Thyroid gland (tissue), 4 donors: Measurements from ENCODE around the gene RHBDD1. TPM values are rescaled to one million over a fixed set of nuclear protein-coding genes. Genes with fewer than 3 reads are reported as not detected.

Source experiments
- DNase-seq, 2 donors: peaks; one replicate each; pipeline ENCODE4 v3.0.0-alpha.2; 2019
- H3K27ac ChIP-seq, 3 donors: fragments of 200-600 bp; sonication (generic); 1 replicate in 2 of 3; 2 replicates in 1 of 3; pipeline ENCODE4 v1.5.1; 2016 to 2019; ENCODE audit warnings: mild to moderate bottlenecking in 1 of 3, moderate library complexity in 1 of 3
- H3K27me3 ChIP-seq: fragments of 200-600 bp; sonication (generic); one replicate; pipeline ENCODE4 v1.5.1; 2019
- H3K36me3 ChIP-seq, 2 donors: fragments of 200-600 bp; sonication (generic); one replicate each; pipeline ENCODE4 v1.5.1; 2016 to 2019
- H3K4me1 ChIP-seq, 2 donors: fragments of 200-600 bp; sonication (generic); one replicate each; pipeline ENCODE4 v1.5.1; 2017 to 2019
- H3K4me3 ChIP-seq, 3 donors: fragments of 200-600 bp; sonication (generic); replicated peaks in 1 of 3; 1 replicate in 2 of 3; 2 replicates in 1 of 3; pipeline ENCODE4 v1.5.1; 2016; ENCODE audit warnings: mild to moderate bottlenecking in 1 of 3
- H3K9me3 ChIP-seq: fragments of 200-600 bp; sonication (generic); one replicate; pipeline ENCODE4 v1.5.1; 2017
- POLR2A ChIP-seq, 2 donors: fragments of 450-650 bp; IDR thresholded peaks; one replicate each; pipeline ENCODE4 v1.6.1; 2017; ENCODE audit warnings: antibody characterized with exemption in 2 of 2, mild to moderate bottlenecking in 2 of 2, moderate library complexity in 1 of 2
- WGBS, 2 donors: methylation state at CpG; one replicate each; pipeline ENCODE4 v1.1.5; 2017; 5-methylcytosine and 5-hydroxymethylcytosine counted together
- intact Hi-C: fragments of 100-400 bp; cut with DNase I; formaldehyde crosslinking; loops from one replicate; pipeline ENCODE4 v1.15.1; 2023
- total RNA-seq, 4 donors: library from RNA; depleted of rRNA; stranded (reverse); fragments of >200 nt; gene quantifications; one replicate each; pipeline ENCODE4 v1.2.3, GENCODE V29; 2016
- TF ChIP-seq, protein P1 (sequence below), 6 experiments: fragments of 200-600 bp in 3 of 6; fragments of 450-650 bp in 3 of 6; sonication (generic) in 3 of 6; IDR thresholded peaks; one replicate each; pipeline ENCODE4 v1.5.1; 2016 to 2019; ENCODE audit warnings: antibody characterized with exemption in 6 of 6, mild to moderate bottlenecking in 2 of 6, inconsistent platforms in 1 of 6, moderate library complexity in 1 of 6

Gene RHBDD1
- total RNA-seq, 4 donors from 2014 or later, result 17.2 to 36.5 (median 26.2) TPM

DNA sequence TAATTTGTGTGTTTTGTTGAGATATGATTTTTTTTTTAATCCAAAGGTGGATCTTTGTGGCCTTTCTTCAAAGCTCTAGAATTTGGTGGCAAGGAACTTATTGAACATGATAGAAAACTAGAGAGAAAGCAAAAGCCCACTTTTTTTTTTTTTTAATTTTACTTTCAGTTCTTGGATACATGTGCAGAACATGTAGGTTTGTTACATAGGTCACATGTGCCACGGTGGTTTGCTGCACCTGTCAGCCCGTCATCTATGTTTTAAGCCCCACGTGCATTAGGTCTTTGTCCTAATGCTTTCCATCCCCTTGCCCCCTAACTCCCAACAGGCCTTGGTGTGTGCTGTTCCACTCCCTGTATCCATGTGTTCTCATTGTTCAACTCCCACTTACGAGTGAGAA lies 135.9 kb downstream of the RHBDD1 start:
- Histone ChIP-seq H3K4me1 (no peaks in the 10 kb centered on the region), H3K4me3 (no peak overlapping the region), H3K27me3 (no peaks in the 10 kb centered on the region), H3K36me3 (no peaks in the 10 kb centered on the region), H3K27ac (no peak overlapping the region), H3K9me3 (no peaks in the 10 kb centered on the region)
- TF ChIP-seq, protein P1, sequence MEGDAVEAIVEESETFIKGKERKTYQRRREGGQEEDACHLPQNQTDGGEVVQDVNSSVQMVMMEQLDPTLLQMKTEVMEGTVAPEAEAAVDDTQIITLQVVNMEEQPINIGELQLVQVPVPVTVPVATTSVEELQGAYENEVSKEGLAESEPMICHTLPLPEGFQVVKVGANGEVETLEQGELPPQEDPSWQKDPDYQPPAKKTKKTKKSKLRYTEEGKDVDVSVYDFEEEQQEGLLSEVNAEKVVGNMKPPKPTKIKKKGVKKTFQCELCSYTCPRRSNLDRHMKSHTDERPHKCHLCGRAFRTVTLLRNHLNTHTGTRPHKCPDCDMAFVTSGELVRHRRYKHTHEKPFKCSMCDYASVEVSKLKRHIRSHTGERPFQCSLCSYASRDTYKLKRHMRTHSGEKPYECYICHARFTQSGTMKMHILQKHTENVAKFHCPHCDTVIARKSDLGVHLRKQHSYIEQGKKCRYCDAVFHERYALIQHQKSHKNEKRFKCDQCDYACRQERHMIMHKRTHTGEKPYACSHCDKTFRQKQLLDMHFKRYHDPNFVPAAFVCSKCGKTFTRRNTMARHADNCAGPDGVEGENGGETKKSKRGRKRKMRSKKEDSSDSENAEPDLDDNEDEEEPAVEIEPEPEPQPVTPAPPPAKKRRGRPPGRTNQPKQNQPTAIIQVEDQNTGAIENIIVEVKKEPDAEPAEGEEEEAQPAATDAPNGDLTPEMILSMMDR (IDR thresholded peaks at IDR 0.05), result no peak
- no peak for TF ChIP-seq POLR2A (IDR thresholded peaks at IDR 0.05)
- intact Hi-C loops, result no loop called here
- 90 to 98% methylated on average over 4 of the region's 4 CpGs for WGBS, 2 donors
- no peak for DNase-seq

DNA sequence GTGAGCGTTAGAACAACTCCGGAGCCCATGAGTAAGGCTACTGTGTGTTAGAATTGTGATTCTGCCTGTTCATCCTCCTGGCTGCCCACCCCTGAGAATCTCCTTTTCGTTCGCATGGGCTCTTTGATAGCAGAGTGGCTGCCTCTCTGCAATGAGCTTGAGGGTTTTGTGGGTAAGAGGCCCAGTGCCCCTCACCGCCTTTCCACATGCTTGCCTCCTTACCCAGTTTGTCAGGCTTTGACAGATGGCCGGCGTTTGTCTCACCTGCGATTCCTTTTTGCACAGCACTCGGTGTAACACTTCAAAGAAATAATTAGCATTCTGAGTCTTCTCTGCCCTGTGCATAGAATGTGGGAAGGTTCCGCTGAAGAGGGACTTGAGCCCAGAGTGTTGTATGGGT lies 138.0 kb downstream of the RHBDD1 start:
- TF ChIP-seq, protein P1 (IDR thresholded peaks at IDR 0.05), result no peak
- TF ChIP-seq POLR2A (IDR thresholded peaks at IDR 0.05), result no peak
- Histone ChIP-seq H3K4me1 (no peaks in the 10 kb centered on the region), H3K36me3 (no peaks in the 10 kb centered on the region), H3K27ac (no peak overlapping the region), H3K4me3 (no peak overlapping the region), H3K9me3 (no peaks in the 10 kb centered on the region), H3K27me3 (no peaks in the 10 kb centered on the region)
- no peak for DNase-seq
- intact Hi-C loops, result no loop called here
- 79 to 83% methylated on average over 10 of the region's 10 CpGs for WGBS, 2 donors

DNA sequence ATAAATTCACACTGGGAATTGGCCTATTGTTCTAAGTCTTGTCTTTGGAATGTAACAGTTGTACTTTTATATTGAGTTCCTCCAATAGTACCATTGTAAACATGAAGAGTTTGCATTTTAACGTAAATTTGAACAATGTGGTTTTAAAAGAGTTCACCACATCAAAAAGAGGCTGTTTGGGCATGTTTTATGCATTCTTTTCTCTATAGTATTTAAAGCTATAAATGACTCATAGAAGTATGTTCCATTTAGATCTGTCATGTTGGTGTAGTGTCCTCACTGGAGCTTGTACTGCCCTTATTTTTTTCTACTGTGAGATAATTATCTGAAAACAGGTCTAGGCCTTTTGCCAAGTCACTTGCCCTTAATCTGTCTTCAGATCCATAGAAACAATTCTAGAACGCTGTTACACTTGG lies 141.9 kb downstream of the RHBDD1 start:
- intact Hi-C loops, result loop anchor here (5.0 kb wide), 2 partner anchors 165 to 1305 kb away; no protein-coding TSS in a partner anchor
- H3K4me1 ChIP-seq, result no peaks in the 10 kb centered on the region
- no peak overlapping the region for H3K27ac ChIP-seq
- no peak for DNase-seq
- H3K4me3 ChIP-seq, result no peak overlapping the region
- no peaks in the 10 kb centered on the region for H3K27me3 ChIP-seq
- H3K9me3 ChIP-seq, result no peaks in the 10 kb centered on the region
- TF ChIP-seq POLR2A (IDR thresholded peaks at IDR 0.05), result no peak
- TF ChIP-seq, protein P1 (IDR thresholded peaks at IDR 0.05), result no peak
- WGBS, 2 donors, result 42 to 60% methylated on average over 2 of the region's 2 CpGs
- no peaks in the 10 kb centered on the region for H3K36me3 ChIP-seq

DNA sequence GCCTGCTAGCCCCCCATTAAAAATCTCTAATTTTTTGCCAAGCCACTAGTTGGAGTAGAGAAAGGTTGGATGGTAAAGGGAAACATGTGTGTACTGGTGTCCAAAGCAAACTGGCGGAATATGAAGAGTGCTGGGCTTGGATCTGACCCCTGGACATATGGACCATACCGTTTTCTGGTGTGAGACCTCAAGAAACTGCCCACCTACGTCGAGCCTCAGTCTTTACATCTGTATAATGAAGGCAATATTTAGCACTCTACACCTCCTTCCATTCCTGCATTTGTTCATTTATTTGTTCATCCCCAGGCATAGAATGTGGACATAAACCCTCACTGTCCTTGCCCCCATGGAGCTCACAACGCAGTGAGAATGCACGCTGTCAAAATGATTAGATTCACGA lies 142.4 kb downstream of the RHBDD1 start:
- Histone ChIP-seq H3K9me3 (no peaks in the 10 kb centered on the region), H3K4me1 (no peaks in the 10 kb centered on the region), H3K36me3 (no peaks in the 10 kb centered on the region), H3K27ac (no peak overlapping the region), H3K4me3 (no peak overlapping the region), H3K27me3 (no peaks in the 10 kb centered on the region)
- WGBS, 2 donors, result 91 to 94% methylated on average over 7 of the region's 7 CpGs
- intact Hi-C loops, result loop anchor here (5.0 kb wide), 2 partner anchors 166 to 1306 kb away; no protein-coding TSS in a partner anchor
- no peak for DNase-seq
- TF ChIP-seq POLR2A (IDR thresholded peaks at IDR 0.05), result no peak
- TF ChIP-seq, protein P1 (IDR thresholded peaks at IDR 0.05), result no peak

DNA sequence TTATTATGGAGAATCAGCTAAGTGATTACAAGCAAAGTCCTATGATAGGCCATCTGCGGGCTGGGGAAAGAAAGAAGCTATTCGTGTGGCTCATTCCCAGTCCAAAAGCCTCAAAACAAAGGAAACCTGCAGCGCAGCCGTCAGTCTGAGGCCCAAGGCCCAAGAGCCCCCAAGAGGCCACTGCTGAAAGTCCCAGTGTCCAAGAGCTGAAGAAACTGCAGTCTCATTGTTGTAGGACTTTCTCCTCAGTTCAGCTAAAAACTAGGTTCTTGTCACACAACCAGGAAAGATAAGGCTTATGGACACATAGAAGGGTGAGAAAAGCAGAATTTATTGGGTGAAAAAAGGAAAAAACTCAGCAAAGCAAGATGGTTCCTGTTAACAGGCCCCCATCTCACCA lies 143.2 kb downstream of the RHBDD1 start:
- Histone ChIP-seq H3K36me3 (no peaks in the 10 kb centered on the region), H3K4me1 (no peaks in the 10 kb centered on the region), H3K27me3 (no peaks in the 10 kb centered on the region), H3K4me3 (no peak overlapping the region), H3K27ac (no peak overlapping the region), H3K9me3 (no peaks in the 10 kb centered on the region)
- intact Hi-C loops, result loop anchor here (5.0 kb wide), 2 partner anchors 167 to 1307 kb away; no protein-coding TSS in a partner anchor
- 85 to 86% methylated on average over 4 of the region's 4 CpGs for WGBS, 2 donors
- TF ChIP-seq, protein P1 (IDR thresholded peaks at IDR 0.05), result no peak
- no peak for TF ChIP-seq POLR2A (IDR thresholded peaks at IDR 0.05)
- no peak for DNase-seq
